Pons (tissue), 1 donor: ENCODE measurements around the gene SACM1L.

Experiments used
- DNase-seq: peaks from one replicate; pipeline ENCODE4 v3.0.0-alpha.2; 2016; ENCODE audit warnings: low spot score

The SACM1L gene

GRCh38 chr3:45771166-45771775 is 82.1 kb downstream of the SACM1L start:
- DNase-seq = no peak

- DNase-seq = no peak
Observed at GRCh38 chr3:45771831-45772230, 82.6 kb downstream of the SACM1L start.

- no peak for DNase-seq
Observed at GRCh38 chr3:45772341-45773035, 83.3 kb downstream of the SACM1L start.

- DNase-seq = no peak
Observed at GRCh38 chr3:45773072-45773471, 83.9 kb downstream of the SACM1L start.

- no peak for DNase-seq
Observed at GRCh38 chr3:45773714-45774449, 84.7 kb downstream of the SACM1L start.

- no peak for DNase-seq
Observed at GRCh38 chr3:45774581-45775521, 85.7 kb downstream of the SACM1L start.

- DNase-seq = no peak
Observed at GRCh38 chr3:45775571-45776300, 86.5 kb downstream of the SACM1L start.

GRCh38 chr3:45776301-45776595 is 87.1 kb downstream of the SACM1L start:
- no peak for DNase-seq

GRCh38 chr3:45776611-45777010 is 87.4 kb downstream of the SACM1L start:
- DNase-seq = no peak

GRCh38 chr3:45777111-45777745 is 88.0 kb downstream of the SACM1L start:
- DNase-seq = no peak

- no peak for DNase-seq
Observed at GRCh38 chr3:45777746-45778386, 88.7 kb downstream of the SACM1L start.

GRCh38 chr3:45778761-45779201 is 89.6 kb downstream of the SACM1L start:
- no peak for DNase-seq

GRCh38 chr3:45779746-45780735 is 90.8 kb downstream of the SACM1L start:
- DNase-seq = no peak

- no peak for DNase-seq
Observed at GRCh38 chr3:45781271-45781670, 92.1 kb downstream of the SACM1L start.

- DNase-seq = no peak
Observed at GRCh38 chr3:45781841-45782240, 92.6 kb downstream of the SACM1L start.

- no peak for DNase-seq
Observed at GRCh38 chr3:45782381-45782780, 93.2 kb downstream of the SACM1L start.

- no peak for DNase-seq
Observed at GRCh38 chr3:45783667-45784066, 94.5 kb downstream of the SACM1L start.

- no peak for DNase-seq
Observed at GRCh38 chr3:45785605-45786150, 96.5 kb downstream of the SACM1L start.
